ENCODE results near the gene PRKCE.

DNA sequence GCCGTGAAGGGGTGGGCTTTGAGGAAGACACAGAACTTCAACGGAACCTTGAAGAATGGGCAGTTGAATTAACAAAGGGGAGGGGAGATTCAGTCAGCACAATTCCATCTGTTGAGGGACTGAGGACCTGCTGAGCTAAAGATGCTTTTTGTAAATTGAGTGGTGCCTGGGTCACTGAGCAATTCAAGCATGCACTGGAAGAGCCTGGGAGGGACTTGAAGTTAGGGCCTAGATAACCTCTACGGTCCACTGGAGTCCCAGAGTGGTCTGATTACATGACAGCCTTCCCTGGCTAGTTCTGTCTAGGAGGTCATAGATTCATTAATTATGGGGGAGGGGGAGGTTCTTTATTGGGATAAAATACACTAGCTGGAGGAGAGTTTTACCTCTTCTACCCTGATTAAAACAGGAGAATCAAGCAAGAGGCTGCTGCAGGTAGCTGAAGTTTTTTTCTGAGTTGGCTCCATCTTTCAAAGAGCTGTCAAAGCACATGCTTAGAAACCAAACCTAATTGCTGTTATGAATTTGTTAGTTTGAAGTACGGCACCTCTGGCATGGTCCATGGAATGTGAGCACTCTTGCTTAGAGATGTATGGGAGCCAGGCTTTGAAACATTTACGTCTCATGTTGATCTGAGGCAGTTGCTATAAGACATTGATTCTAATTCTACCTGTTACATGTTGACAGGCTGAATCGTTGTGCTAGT is 290.2 kb downstream of the PRKCE start:
- no peak for TF ChIP-seq YY1 (IDR thresholded peaks at IDR 0.05; ENCODE audit: insufficient read depth, insufficient read length)
- TF ChIP-seq ZNF274 (IDR thresholded peaks at IDR 0.05; ENCODE audit: low read depth, low read length) = no peak
- no peak for TF ChIP-seq SUZ12 (IDR thresholded peaks at IDR 0.05; ENCODE audit: extremely low read depth, insufficient read depth, insufficient read length)

Measured in NT2/D1 (cell line).